GM21515 (cell line): ENCODE results near the gene SCNM1.

ENCODE experiments used
- ATAC-seq: cut with Tn5 transposase; IDR thresholded peaks from one replicate; pipeline ENCODE4 v1.9.1; 2021; ENCODE audit not compliant: unreplicated experiment

The SCNM1 gene

GRCh38 chr1:151165738-151166504 lies at the start of gene SCNM1, which contains the start of gene LYSMD1:
Gene SCNM1 (plus strand): TSS chr1:151166144. CDS start chr1:151166153, 9 bp downstream.
Gene LYSMD1 (minus strand): TSS chr1:151165902. CDS start chr1:151165258, 644 bp downstream.
- peak; percentile 80 for ATAC-seq

GRCh38 chr1:151124763-151125403 lies 41.1 kb upstream of the SCNM1 start:
- ATAC-seq = no peak

GRCh38 chr1:151128800-151129199 lies 37.1 kb upstream of the SCNM1 start:
- ATAC-seq = no peak

GRCh38 chr1:151130987-151131586 lies 34.9 kb upstream of the SCNM1 start:
- no peak for ATAC-seq

- no peak for ATAC-seq
These were observed 34.1 kb upstream of the SCNM1 start for GRCh38 chr1:151131701-151132334.

GRCh38 chr1:151132335-151133017 lies 33.5 kb upstream of the SCNM1 start:
- no peak for ATAC-seq

- no peak for ATAC-seq
These were observed 32.7 kb upstream of the SCNM1 start for GRCh38 chr1:151133018-151133806.

- no peak for ATAC-seq
These were observed 31.5 kb upstream of the SCNM1 start for GRCh38 chr1:151134396-151134795.

- ATAC-seq = no peak
These were observed 31.0 kb upstream of the SCNM1 start for GRCh38 chr1:151134991-151135390.

GRCh38 chr1:151135433-151136385 lies 30.2 kb upstream of the SCNM1 start:
- ATAC-seq = no peak

GRCh38 chr1:151137789-151138188 lies 28.2 kb upstream of the SCNM1 start:
- no peak for ATAC-seq

- no peak for ATAC-seq
These were observed 23.4 kb upstream of the SCNM1 start for GRCh38 chr1:151142411-151143056.

GRCh38 chr1:151143057-151143435 lies 22.9 kb upstream of the SCNM1 start:
- ATAC-seq = no peak

GRCh38 chr1:151143986-151144385 lies 22.0 kb upstream of the SCNM1 start:
- no peak for ATAC-seq

GRCh38 chr1:151144474-151145303 lies 21.3 kb upstream of the SCNM1 start:
- no peak for ATAC-seq

GRCh38 chr1:151145304-151146071 lies 20.5 kb upstream of the SCNM1 start:
- ATAC-seq = no peak

- ATAC-seq = peak; percentile 10
These were observed 19.9 kb upstream of the SCNM1 start for GRCh38 chr1:151146072-151146411.
